Neural progenitor cell (in vitro differentiated cells): ENCODE results near the gene HRK. TPM values are rescaled to one million over a fixed set of nuclear protein-coding genes. Genes with fewer than 3 reads are reported as not detected.

Experiments
- DNase-seq: peaks from one replicate; pipeline ENCODE4 v3.0.0-alpha.2; 2016; ENCODE audit warnings: low spot score
- H2AFZ ChIP-seq: fragments of 200-600 bp; sonication (generic); replicated peaks from 2 replicates; pipeline ENCODE4 v1.6.1; 2016; ENCODE audit warnings: antibody characterized with exemption
- H3F3A ChIP-seq: fragments of 200-600 bp; sonication (generic); 2 replicates; pipeline ENCODE4 v1.6.1; 2016; ENCODE audit warnings: antibody characterized with exemption, low read depth
- H3K27ac ChIP-seq: fragments of 200-600 bp; sonication (generic); 2 replicates; pipeline ENCODE4 v1.5.1; 2016; ENCODE audit warnings: mild to moderate bottlenecking
- H3K27me3 ChIP-seq: fragments of 200-600 bp; sonication (generic); 2 replicates; pipeline ENCODE4 v1.6.1; 2016; ENCODE audit warnings: mild to moderate bottlenecking, moderate library complexity
- H3K36me3 ChIP-seq: fragments of 200-600 bp; sonication (generic); 2 replicates; pipeline ENCODE4 v1.5.1; 2016
- H3K4me1 ChIP-seq: fragments of 200-600 bp; sonication (generic); 2 replicates; pipeline ENCODE4 v1.6.1; 2016; ENCODE audit warnings: mixed run types
- H3K4me2 ChIP-seq: fragments of 200-600 bp; sonication (generic); 2 replicates; pipeline ENCODE4 v1.6.1; 2016
- H3K4me3 ChIP-seq: fragments of 200-600 bp; sonication (generic); 2 replicates; pipeline ENCODE4 v1.5.1; 2016
- H3K79me2 ChIP-seq: fragments of 200-600 bp; sonication (generic); 2 replicates; pipeline ENCODE4 v1.6.1; 2016; ENCODE audit warnings: low read depth
- H3K9ac ChIP-seq: fragments of 200-600 bp; sonication (generic); 2 replicates; pipeline ENCODE4 v1.6.1; 2016
- H3K9me3 ChIP-seq: fragments of 200-600 bp; sonication (generic); 2 replicates; pipeline ENCODE4 v1.5.1; 2016; ENCODE audit warnings: low read depth
- H4K20me1 ChIP-seq: fragments of 200-600 bp; sonication (generic); 2 replicates; pipeline ENCODE4 v1.6.1; 2016; ENCODE audit warnings: low read depth
- H3K27ac Mint-ChIP-seq: 3 replicates; pipeline ENCODE4 v1.8.0; 2021; ENCODE audit warnings: mixed read lengths
- H3K27me3 Mint-ChIP-seq: 2 replicates; pipeline ENCODE4 v1.8.0; 2022; ENCODE audit warnings: low read depth, mild to moderate bottlenecking, inconsistent platforms, moderate library complexity, mixed read lengths; ENCODE audit not compliant: insufficient read depth
- H3K36me3 Mint-ChIP-seq: 3 replicates; pipeline ENCODE4 v1.8.0; 2021; ENCODE audit warnings: mixed read lengths
- H3K4me1 Mint-ChIP-seq: 3 replicates; pipeline ENCODE4 v1.8.0; 2021; ENCODE audit warnings: mixed read lengths
- H3K4me3 Mint-ChIP-seq: 3 replicates; pipeline ENCODE4 v1.8.0; 2021; ENCODE audit warnings: mild to moderate bottlenecking, moderate library complexity, mixed read lengths
- H3K9me3 Mint-ChIP-seq: 3 replicates; pipeline ENCODE4 v1.8.0; 2020; ENCODE audit warnings: mixed read lengths
- CTCF ChIP-seq: fragments of 200-600 bp; sonication (generic); IDR thresholded peaks from 2 replicates; pipeline ENCODE4 v1.5.1; 2017; ENCODE audit warnings: antibody characterized with exemption, mild to moderate bottlenecking
- EZH2 ChIP-seq: fragments of 200-600 bp; sonication (generic); IDR thresholded peaks from 2 replicates; pipeline ENCODE4 v1.6.1; 2017; ENCODE audit warnings: antibody characterized with exemption, mild to moderate bottlenecking, moderate library complexity
- EZH2phosphoT487 ChIP-seq: fragments of 200-600 bp; sonication (generic); IDR thresholded peaks from 2 replicates; pipeline ENCODE4 v1.6.1; 2017; ENCODE audit warnings: antibody characterized with exemption
- total RNA-seq: library from RNA; depleted of rRNA; stranded (reverse); fragments of >200 nt; gene quantifications from 2 replicates; pipeline ENCODE4 v1.2.3, GENCODE V29; 2015; ENCODE audit warnings: low replicate concordance

Gene HRK
- total RNA-seq, 1 donor from 2014 or later, result not detected

- peaks cover 40% of the 10 kb centered on the region for H3K4me1 Mint-ChIP-seq
- peak overlapping the region; percentile 63 for H3K4me3 ChIP-seq
- H3K4me3 Mint-ChIP-seq, result peak overlapping the region; percentile 83
- TF ChIP-seq CTCF, result no peak
- TF ChIP-seq EZH2phosphoT487, result peak; percentile 93
- peaks cover 5% of the 10 kb centered on the region for H3K9me3 Mint-ChIP-seq
- H3K27me3 Mint-ChIP-seq, result peaks cover 68% of the 10 kb centered on the region
- H3K36me3 Mint-ChIP-seq, result no peaks in the 10 kb centered on the region
- H3K27ac Mint-ChIP-seq, result no peak overlapping the region
- H2AFZ ChIP-seq, result peak overlapping the region; percentile 63
- peaks cover 50% of the 10 kb centered on the region for H3F3A ChIP-seq
- H3K4me1 ChIP-seq, result peaks cover 42% of the 10 kb centered on the region
- peaks cover 34% of the 10 kb centered on the region for H4K20me1 ChIP-seq
- no peaks in the 10 kb centered on the region for H3K79me2 ChIP-seq
- peak; percentile 64 for DNase-seq
- peaks cover 74% of the 10 kb centered on the region for H3K27me3 ChIP-seq
- H3K27ac ChIP-seq, result no peak overlapping the region
- H3K4me2 ChIP-seq, result peak overlapping the region; percentile 99
- H3K36me3 ChIP-seq, result no peaks in the 10 kb centered on the region
- no peak overlapping the region for H3K9ac ChIP-seq
- no peaks in the 10 kb centered on the region for H3K9me3 ChIP-seq
Observed at GRCh38 chr12:116878567-116879508, 2.4 kb downstream of the HRK start.

GRCh38 chr12:116876151-116876869 is 4.9 kb downstream of the HRK start:
- Histone ChIP-seq H3K4me3 (peak overlapping the region; percentile 29), H3F3A (peaks cover 39% of the 10 kb centered on the region), H3K27ac (no peak overlapping the region), H2AFZ (peak overlapping the region; percentile 1), H3K4me2 (peak overlapping the region; percentile 67), H4K20me1 (peaks cover 22% of the 10 kb centered on the region), H3K4me1 (peaks cover 30% of the 10 kb centered on the region), H3K9ac (no peak overlapping the region), H3K9me3 (no peaks in the 10 kb centered on the region), H3K36me3 (no peaks in the 10 kb centered on the region), H3K79me2 (no peaks in the 10 kb centered on the region), H3K27me3 (peaks cover 49% of the 10 kb centered on the region)
- Mint-ChIP-seq H3K36me3 (no peaks in the 10 kb centered on the region), H3K4me1 (peaks cover 35% of the 10 kb centered on the region), H3K27me3 (peaks cover 47% of the 10 kb centered on the region), H3K9me3 (peaks cover 5% of the 10 kb centered on the region), H3K4me3 (peak overlapping the region; percentile 75), H3K27ac (peak overlapping the region; percentile 29)
- DNase-seq, result peak; percentile 82
- TF ChIP-seq EZH2phosphoT487, result peak; percentile 14
- no peak for TF ChIP-seq CTCF

- no peak overlapping the region for H3K27ac Mint-ChIP-seq
- no peak overlapping the region for H3K4me3 Mint-ChIP-seq
- no peaks in the 10 kb centered on the region for H3K36me3 Mint-ChIP-seq
- peaks cover 41% of the 10 kb centered on the region for H3K27me3 Mint-ChIP-seq
- Histone ChIP-seq H3K79me2 (no peaks in the 10 kb centered on the region), H3K27ac (no peak overlapping the region), H3K9ac (no peak overlapping the region), H2AFZ (no peak overlapping the region), H3F3A (peaks cover 26% of the 10 kb centered on the region), H3K27me3 (peaks cover 30% of the 10 kb centered on the region), H3K4me1 (peaks cover 20% of the 10 kb centered on the region), H3K4me2 (no peak overlapping the region), H4K20me1 (peaks cover 10% of the 10 kb centered on the region), H3K4me3 (no peak overlapping the region), H3K36me3 (no peaks in the 10 kb centered on the region), H3K9me3 (no peaks in the 10 kb centered on the region)
- H3K9me3 Mint-ChIP-seq, result peaks cover 5% of the 10 kb centered on the region
- TF ChIP-seq EZH2phosphoT487, result no peak
- no peak for TF ChIP-seq EZH2
- TF ChIP-seq CTCF, result no peak
- H3K4me1 Mint-ChIP-seq, result peaks cover 25% of the 10 kb centered on the region
- no peak for DNase-seq
Observed at GRCh38 chr12:116874324-116874995, 6.8 kb downstream of the HRK start.
